ENCODE data around the gene EMP1. TPM values are rescaled to one million over a fixed set of nuclear protein-coding genes. Genes with fewer than 3 reads are reported as not detected.

The EMP1 gene
- total RNA-seq, 1 donor from 2014 or later = 19.0 TPM

DNA sequence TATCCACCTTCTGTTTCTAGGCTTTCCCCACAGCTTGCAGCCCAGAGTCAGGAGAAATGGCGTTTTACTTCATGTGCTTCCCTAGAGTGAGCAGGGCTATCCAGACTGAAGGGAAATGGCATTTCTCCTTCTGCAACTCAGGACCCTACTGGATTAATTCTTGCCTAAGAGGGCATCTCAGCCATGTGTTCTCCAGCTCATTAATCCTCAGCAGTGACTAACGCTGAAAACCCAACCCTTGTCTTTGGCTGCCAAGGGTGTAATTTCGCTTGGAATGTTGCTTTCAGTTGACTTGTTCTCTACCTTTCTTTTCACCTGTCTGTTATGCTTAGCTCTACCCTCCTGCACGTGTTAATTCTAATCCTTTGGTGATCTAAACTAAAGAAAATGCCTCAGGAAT, 21.0 kb upstream of the EMP1 start:
- Mint-ChIP-seq H3K9me3 (no peaks in the 10 kb centered on the region), H3K27ac (peak overlapping the region; percentile 88), H3K4me3 (no peak overlapping the region), H3K36me3 (no peaks in the 10 kb centered on the region), H3K4me1 (peaks cover 82% of the 10 kb centered on the region), H3K27me3 (ENCODE audit: low read depth) (no peaks in the 10 kb centered on the region)
- no peak for TF ChIP-seq CTCF (IDR thresholded peaks at IDR 0.05; ENCODE audit: unreplicated experiment)
- no peak for DNase-seq (ENCODE audit: low spot score in 2 of 2, unreplicated experiment in 2 of 2)

GRCh38 chr12:13176256-13176655, 20.3 kb upstream of the EMP1 start:
- TF ChIP-seq CTCF (IDR thresholded peaks at IDR 0.05; ENCODE audit: unreplicated experiment) = no peak
- H3K36me3 Mint-ChIP-seq = no peaks in the 10 kb centered on the region
- no peaks in the 10 kb centered on the region for H3K27me3 Mint-ChIP-seq (ENCODE audit: low read depth)
- DNase-seq (ENCODE audit: low spot score in 2 of 2, unreplicated experiment in 2 of 2) = no peak
- H3K4me3 Mint-ChIP-seq = no peak overlapping the region
- no peaks in the 10 kb centered on the region for H3K9me3 Mint-ChIP-seq
- H3K27ac Mint-ChIP-seq = peak overlapping the region; percentile 79
- H3K4me1 Mint-ChIP-seq = peaks cover 79% of the 10 kb centered on the region

DNA sequence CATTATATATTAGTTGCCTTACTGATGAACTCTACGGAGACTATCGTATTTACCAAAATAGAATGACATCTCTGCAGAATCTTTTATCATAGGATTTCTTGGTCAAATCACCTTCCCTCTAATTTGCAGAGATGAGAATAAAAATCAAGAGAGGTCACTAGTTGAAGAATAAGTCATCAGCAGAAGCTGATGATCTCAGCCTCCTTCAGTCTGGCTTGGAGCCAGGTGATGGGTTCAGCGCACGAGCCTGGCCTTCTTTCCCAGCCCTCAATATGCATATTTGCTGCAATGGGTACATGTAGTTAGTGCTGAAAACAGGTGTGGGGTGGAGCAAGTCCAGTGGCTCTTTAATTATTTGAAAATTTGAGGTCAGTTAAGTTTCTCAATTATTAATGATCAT, 19.2 kb upstream of the EMP1 start:
- Mint-ChIP-seq H3K4me3 (no peak overlapping the region), H3K36me3 (no peaks in the 10 kb centered on the region), H3K27ac (no peak overlapping the region), H3K27me3 (ENCODE audit: low read depth) (no peaks in the 10 kb centered on the region), H3K4me1 (peaks cover 73% of the 10 kb centered on the region), H3K9me3 (no peaks in the 10 kb centered on the region)
- TF ChIP-seq CTCF (IDR thresholded peaks at IDR 0.05; ENCODE audit: unreplicated experiment) = no peak
- DNase-seq (ENCODE audit: low spot score in 2 of 2, unreplicated experiment in 2 of 2) = no peak

DNA sequence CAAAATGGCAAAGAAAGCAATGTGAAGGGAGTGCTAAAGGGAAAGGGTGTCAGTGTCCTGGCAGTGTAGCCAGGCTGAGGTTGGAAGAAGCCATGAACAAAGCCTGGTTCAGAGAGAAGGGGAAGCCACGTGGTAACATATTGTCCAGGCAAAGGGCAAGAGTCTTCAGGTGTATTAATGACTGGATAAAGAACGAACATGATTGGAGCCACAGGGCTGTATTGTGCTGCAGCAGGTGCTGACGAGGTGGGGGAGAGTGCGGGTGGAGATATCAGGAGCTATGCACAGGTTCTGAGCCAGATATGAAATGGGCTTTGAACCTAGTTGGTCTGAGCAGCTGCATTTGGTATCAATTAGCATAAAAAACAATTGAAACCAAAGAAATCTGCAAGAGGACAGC, 18.6 kb upstream of the EMP1 start:
- Mint-ChIP-seq H3K9me3 (no peaks in the 10 kb centered on the region), H3K4me1 (peaks cover 68% of the 10 kb centered on the region), H3K4me3 (no peak overlapping the region), H3K27ac (peak overlapping the region; percentile 11), H3K36me3 (no peaks in the 10 kb centered on the region), H3K27me3 (ENCODE audit: low read depth) (no peaks in the 10 kb centered on the region)
- TF ChIP-seq CTCF (IDR thresholded peaks at IDR 0.05; ENCODE audit: unreplicated experiment) = no peak
- no peak for DNase-seq (ENCODE audit: low spot score in 2 of 2, unreplicated experiment in 2 of 2)

GRCh38 chr12:13178568-13179210, 17.8 kb upstream of the EMP1 start:
- no peak for DNase-seq (ENCODE audit: low spot score in 2 of 2, unreplicated experiment in 2 of 2)
- Mint-ChIP-seq H3K4me3 (no peak overlapping the region), H3K27me3 (ENCODE audit: low read depth) (no peaks in the 10 kb centered on the region), H3K9me3 (no peaks in the 10 kb centered on the region), H3K4me1 (peaks cover 60% of the 10 kb centered on the region), H3K27ac (no peak overlapping the region), H3K36me3 (no peaks in the 10 kb centered on the region)
- no peak for TF ChIP-seq CTCF (IDR thresholded peaks at IDR 0.05; ENCODE audit: unreplicated experiment)

Data from mesothelial cell of epicardium (in vitro differentiated cells).